ENCODE measurements around the gene C14orf93.

DNA sequence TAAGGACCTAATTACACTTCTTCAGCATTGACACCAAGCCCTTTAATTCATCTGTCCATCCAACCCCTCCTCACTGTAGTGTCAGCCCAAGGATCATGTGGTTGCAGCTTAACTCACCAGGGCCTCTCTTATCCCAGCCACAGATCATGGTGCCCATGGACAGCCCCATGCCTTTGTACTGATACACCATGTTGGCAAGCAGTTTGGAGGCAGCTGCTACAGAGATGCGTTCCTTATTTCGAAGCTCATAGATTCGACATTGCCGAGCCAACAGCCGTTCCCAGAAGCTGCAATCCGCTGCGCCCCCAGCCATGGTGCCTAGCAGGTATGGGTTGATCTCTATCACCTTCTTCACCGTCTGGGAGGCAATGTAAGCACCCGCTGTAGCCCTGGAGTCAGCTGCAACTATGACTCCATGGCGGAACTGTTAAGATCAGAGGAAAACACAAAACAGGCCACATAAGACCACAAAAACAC lies 23.3 kb upstream of the C14orf93 start:
- TF ChIP-seq, protein P1, sequence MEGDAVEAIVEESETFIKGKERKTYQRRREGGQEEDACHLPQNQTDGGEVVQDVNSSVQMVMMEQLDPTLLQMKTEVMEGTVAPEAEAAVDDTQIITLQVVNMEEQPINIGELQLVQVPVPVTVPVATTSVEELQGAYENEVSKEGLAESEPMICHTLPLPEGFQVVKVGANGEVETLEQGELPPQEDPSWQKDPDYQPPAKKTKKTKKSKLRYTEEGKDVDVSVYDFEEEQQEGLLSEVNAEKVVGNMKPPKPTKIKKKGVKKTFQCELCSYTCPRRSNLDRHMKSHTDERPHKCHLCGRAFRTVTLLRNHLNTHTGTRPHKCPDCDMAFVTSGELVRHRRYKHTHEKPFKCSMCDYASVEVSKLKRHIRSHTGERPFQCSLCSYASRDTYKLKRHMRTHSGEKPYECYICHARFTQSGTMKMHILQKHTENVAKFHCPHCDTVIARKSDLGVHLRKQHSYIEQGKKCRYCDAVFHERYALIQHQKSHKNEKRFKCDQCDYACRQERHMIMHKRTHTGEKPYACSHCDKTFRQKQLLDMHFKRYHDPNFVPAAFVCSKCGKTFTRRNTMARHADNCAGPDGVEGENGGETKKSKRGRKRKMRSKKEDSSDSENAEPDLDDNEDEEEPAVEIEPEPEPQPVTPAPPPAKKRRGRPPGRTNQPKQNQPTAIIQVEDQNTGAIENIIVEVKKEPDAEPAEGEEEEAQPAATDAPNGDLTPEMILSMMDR (IDR thresholded peaks at IDR 0.05) = no peak
- no peak for TF ChIP-seq POLR2AphosphoS5 (IDR thresholded peaks at IDR 0.05; ENCODE audit: insufficient read depth in 1 of 2, low read depth in 1 of 2)
